K562 (cell line): Measurements from ENCODE around the gene GNAQ. TPM values are rescaled to one million over a fixed set of nuclear protein-coding genes. Genes with fewer than 3 reads are reported as not detected.

Experiments used
- ATAC-seq: fragments of 200-7000 bp; cut with Tn5 transposase; 3 replicates; pipeline ENCODE4 v1.9.1; 2020; ENCODE audit warnings: moderate library complexity
- BruUV-seq: library from RNA; stranded (reverse); fragments of 400-500 nt; replicated peaks from 2 replicates; lab custom pipeline; 2021; lab: Mats Ljungman, UMichigan
- CTCF ChIA-PET: fragments of 300-600 bp; formaldehyde crosslinking; extraction: SDS; loops from one replicate; lab custom pipeline; 2021; ENCODE audit warnings: low intra/inter-chr PET ratio; lab: Yijun Ruan, JAX
- POLR2A ChIA-PET: fragments of 300-600, 350-650 bp; sonication (Branson Sonifier 250); formaldehyde crosslinking; extraction: SDS; loops from one replicate; lab custom pipeline; 2021; ENCODE audit warnings: antibody characterized with exemption, inconsistent platforms; lab: Yijun Ruan, JAX
- DNase-seq, 4 experiments: peaks; one replicate each; pipeline versions ENCODE4 v3.0.0 to v3.0.0-alpha.2; 2011 to 2018; ENCODE audit warnings: low spot score in 3 of 4, mixed read lengths in 3 of 4; ENCODE audit errors: extremely low read depth in 1 of 4
- FAIRE-seq: peaks from 2 replicates; lab custom pipeline; 2011; peaks lifted over from hg19 to GRCh38; lab: Jason Lieb, UNC
- H2AFZ ChIP-seq: 2 replicates; pipeline ENCODE4 v1.6.0; 2011; ENCODE audit warnings: low read depth, low read length, control low read depth, inconsistent platforms
- H3K27ac ChIP-seq: fragments of 200-600 bp; 3 replicates; pipeline ENCODE4 v1.8.0; 2011; ENCODE audit warnings: low read depth, mild to moderate bottlenecking, control low read depth, inconsistent platforms, low read length, moderate library complexity, mixed read lengths; ENCODE audit errors: extremely low read depth
- H3K27me3 ChIP-seq, 2 experiments: fragments of 300-600 bp in 1 of 2; 2 replicates in 1 of 2; 3 replicates in 1 of 2; pipeline versions ENCODE4 v1.6.0 to v1.8.0; 2011; ENCODE audit warnings: inconsistent platforms in 2 of 2, low read length in 2 of 2, mild to moderate bottlenecking in 1 of 2, mixed read lengths in 1 of 2, moderate library complexity in 1 of 2; ENCODE audit not compliant: control insufficient read depth in 2 of 2, insufficient read depth in 2 of 2
- H3K36me3 ChIP-seq: fragments of 300-600 bp; 3 replicates; pipeline ENCODE4 v1.8.0; 2011; ENCODE audit warnings: mild to moderate bottlenecking, low read length, inconsistent platforms; ENCODE audit not compliant: control insufficient read depth, insufficient read depth
- H3K4me1 ChIP-seq, 2 experiments: fragments of 200-600 bp in 1 of 2; replicated peaks in 1 of 2; 2 replicates in 1 of 2; 3 replicates in 1 of 2; pipeline versions ENCODE4 v1.5.1 to v1.8.0; 2011; ENCODE audit warnings: inconsistent platforms in 2 of 2, low read length in 2 of 2, mild to moderate bottlenecking in 1 of 2, mixed read lengths in 1 of 2, moderate library complexity in 1 of 2; ENCODE audit not compliant: control insufficient read depth in 2 of 2, insufficient read depth in 2 of 2
- H3K4me2 ChIP-seq: 2 replicates; pipeline ENCODE4 v1.6.1; 2011; ENCODE audit warnings: low read length, control low read depth, inconsistent platforms, mixed read lengths; ENCODE audit not compliant: insufficient read depth
- H3K4me3 ChIP-seq: fragments of 200-600 bp; sonication (generic), shearing (Covaris generic); 2 replicates; pipeline ENCODE4 v1.5.1; 2016; ENCODE audit warnings: control low read depth, inconsistent platforms
- H3K79me2 ChIP-seq: fragments of 200-600 bp; 3 replicates; pipeline ENCODE4 v1.8.0; 2011; ENCODE audit warnings: low read length, inconsistent platforms; ENCODE audit not compliant: control insufficient read depth, insufficient read depth
- H3K9ac ChIP-seq, 2 experiments: 2 replicates each; pipeline versions ENCODE4 v1.6.0 to v1.6.1; 2011; ENCODE audit warnings: low read depth in 2 of 2, low read length in 2 of 2, control low read depth in 1 of 2, inconsistent platforms in 1 of 2, mild to moderate bottlenecking in 1 of 2, mixed read lengths in 1 of 2; ENCODE audit not compliant: insufficient read depth in 1 of 2
- H3K9me1 ChIP-seq: one replicate; pipeline ENCODE4 v1.6.0; 2011; ENCODE audit warnings: inconsistent platforms, mild to moderate bottlenecking, low read length, moderate library complexity; ENCODE audit not compliant: control insufficient read depth, insufficient read depth
- H3K9me3 ChIP-seq: replicated peaks from 2 replicates; pipeline ENCODE4 v1.5.1; 2011; ENCODE audit warnings: low read depth, low read length, inconsistent platforms; ENCODE audit not compliant: control insufficient read depth, insufficient read depth
- H4K20me1 ChIP-seq: replicated peaks from 2 replicates; pipeline ENCODE4 v1.6.1; 2011; ENCODE audit warnings: low read length, inconsistent platforms, mixed read lengths; ENCODE audit not compliant: control insufficient read depth, insufficient read depth
- ARID2 ChIP-seq: fragments of 450-650 bp; IDR thresholded peaks from 2 replicates; pipeline ENCODE4 v1.6.1; 2017; ENCODE audit warnings: antibody characterized with exemption, mild to moderate bottlenecking
- ATF7 ChIP-seq: fragments of 450-650 bp; IDR thresholded peaks from 2 replicates; pipeline ENCODE4 v1.7.1; 2014; ENCODE audit warnings: mild to moderate bottlenecking, moderate library complexity
- BMI1 ChIP-seq: fragments of 150-350 bp; IDR thresholded peaks from 2 replicates; pipeline ENCODE4 v1.6.1; 2014; ENCODE audit warnings: low read length
- E2F5 ChIP-seq: sonication (generic); formaldehyde crosslinking; IDR thresholded peaks from 2 replicates; pipeline ENCODE4 v1.8.0; 2022; ENCODE audit warnings: mild to moderate bottlenecking, missing genetic modification reagents
- MEIS2 ChIP-seq: fragments of 450-650 bp; IDR thresholded peaks from 2 replicates; pipeline ENCODE4 v1.6.1; 2014; ENCODE audit warnings: mild to moderate bottlenecking; ENCODE audit not compliant: partially characterized antibody
- NKRF ChIP-seq: fragments of 450-650 bp; IDR thresholded peaks from 2 replicates; pipeline ENCODE4 v1.6.1; 2016; ENCODE audit warnings: borderline replicate concordance
- PBX2 ChIP-seq, 2 experiments: IDR thresholded peaks in 1 of 2; conservative IDR thresholded peaks in 1 of 2; 2 replicates each; pipeline ENCODE4 v1.6.1; 2016; ENCODE audit warnings: low read depth in 2 of 2, mild to moderate bottlenecking in 1 of 2, missing compliant biosample characterization in 1 of 2, missing genetic modification characterization in 1 of 2, moderate library complexity in 1 of 2
- ZBED1 ChIP-seq: IDR thresholded peaks from 2 replicates; pipeline ENCODE4 v1.6.1; 2014
- ZNF239 ChIP-seq: fragments of 250-450 bp; sonication (Bioruptor Pico); IDR thresholded peaks from 2 replicates; pipeline ENCODE4 v1.4.0; 2020; ENCODE audit warnings: mild to moderate bottlenecking
- WGBS: fragments of 100-300 bp; shearing (Covaris generic); methylation state at CpG from one replicate; pipeline ENCODE4 v1.1.6; 2016; ENCODE audit warnings: low coverage, mixed read lengths; ENCODE audit not compliant: insufficient coverage; ENCODE audit errors: missing lambda C conversion rate; 5-methylcytosine and 5-hydroxymethylcytosine counted together
- in situ Hi-C: fragments of 300-500 bp; cut with MboI; formaldehyde crosslinking; loops from 4 replicates; pipeline ENCODE4 v1.15.0; 2018; ENCODE audit warnings: inconsistent platforms, mixed read lengths
- intact Hi-C: fragments of 100-400 bp; cut with micrococcal nuclease; formaldehyde crosslinking; loops from 2 replicates; pipeline ENCODE4 v1.14.2; 2022
- polyA plus RNA-seq, 8 experiments: library from polyadenylated mRNA; depleted of rRNA in 4 of 8; stranded (reverse) in 5 of 8; unstranded in 3 of 8; fragments of >200 nt; fragmentation: Nextera tagmentation in 2 of 8; fragmentation: Illumina TruSeq in 1 of 8; extraction: Ambion mirVana in 2 of 8; extraction: Trizol in 1 of 8; gene quantifications; 2 replicates each; pipeline versions ENCODE4 v1.2.1 to v1.2.3, GENCODE V29; 2011 to 2014; ENCODE audit warnings: inconsistent platforms in 1 of 8, missing spikeins in 1 of 8
- total RNA-seq, 7 experiments: library from RNA; depleted of rRNA in 6 of 7; stranded (reverse); fragments of >200 nt in 6 of 7; fragmentation: Illumina TruSeq in 2 of 7; extraction: Trizol in 2 of 7; gene quantifications; 2 replicates each; pipeline versions ENCODE4 v1.2.1 to v1.2.3, GENCODE V29; 2011 to 2021; ENCODE audit warnings: low replicate concordance in 1 of 7

GNAQ gene
- total and polyA plus RNA-seq, 9 of the 15 experiments (the other 6 are each of a cell fraction or from before 2014, with no cell fraction given) = 4.8 to 27.9 (median 17.5) TPM

GRCh38 chr9:77906991-77907390, 124.6 kb downstream of the GNAQ start (continued):
- TF ChIP-seq ZBED1 (no peak), ZNF239 (CRISPR knock-in tag) (no peak), BMI1 (no peak), ARID2 (no peak), ATF7 (no peak), NKRF (no peak)

- Histone ChIP-seq H3K27me3 (no peaks in the 10 kb centered on the region), H3K4me3 (no peak overlapping the region), H3K4me2 (no peak overlapping the region), H4K20me1 (no peaks in the 10 kb centered on the region), H3K9me1 (no peaks in the 10 kb centered on the region), H3K4me1 (peaks cover 9 to 64% of the 10 kb centered on the region in 2 experiments), H3K36me3 (peaks cover 24% of the 10 kb centered on the region; the same call in 1 of the 3 replicates), H3K9me3 (no peaks in the 10 kb centered on the region), H3K27ac (peak overlapping the region; percentile 64), H2AFZ (no peak overlapping the region), H3K9ac (no peak overlapping the region), H3K79me2 (peaks cover 84% of the 10 kb centered on the region)
- in situ Hi-C loops (no loop called here), intact Hi-C loops (loop anchor here (5.0 to 10.0 kb wide), 2 partner anchors 39 to 131 kb away; partner anchors contain the start of gene GNAQ)
- no TSS peak for BruUV-seq
- ChIA-PET POLR2A (interaction anchor here (1.3 to 1.4 kb wide), 4 partner anchors 10 to 21 kb away, joined by 3 to 6 read pairs (median 4); no protein-coding TSS in a partner anchor), CTCF (no interaction called here)
- DNase-seq = no peak
- no peak for ATAC-seq
- WGBS = 0% methylated on average over 1 of the region's 1 CpG
- FAIRE-seq = peak; percentile 44
- TF ChIP-seq MEIS2 (peak; percentile 53), PBX2 (CRISPR knock-in tag; IDR thresholded peaks at IDR 0.05; ENCODE audit: low read depth) (no peak), PBX2 (tag; conservative IDR thresholded peaks at IDR 0.05; ENCODE audit: low read depth) (peak; percentile 32; the same call in 1 of the 2 replicates), E2F5 (CRISPR knock-in tag) (no peak)
Measured at GRCh38 chr9:77903666-77904285, 127.8 kb downstream of the GNAQ start.
